Measurements from ENCODE around the gene HFE. TPM values are rescaled to one million over a fixed set of nuclear protein-coding genes. Genes with fewer than 3 reads are reported as not detected.
A peak's percentile ranks its signal among the peaks of the same experiment; 100 is the strongest.

The HFE gene
- total and polyA plus RNA-seq, 2 of the 13 experiments (the other 11 are each of a cell fraction or from before 2014, with no cell fraction given), result 3.7 to 6.3 TPM

DNA sequence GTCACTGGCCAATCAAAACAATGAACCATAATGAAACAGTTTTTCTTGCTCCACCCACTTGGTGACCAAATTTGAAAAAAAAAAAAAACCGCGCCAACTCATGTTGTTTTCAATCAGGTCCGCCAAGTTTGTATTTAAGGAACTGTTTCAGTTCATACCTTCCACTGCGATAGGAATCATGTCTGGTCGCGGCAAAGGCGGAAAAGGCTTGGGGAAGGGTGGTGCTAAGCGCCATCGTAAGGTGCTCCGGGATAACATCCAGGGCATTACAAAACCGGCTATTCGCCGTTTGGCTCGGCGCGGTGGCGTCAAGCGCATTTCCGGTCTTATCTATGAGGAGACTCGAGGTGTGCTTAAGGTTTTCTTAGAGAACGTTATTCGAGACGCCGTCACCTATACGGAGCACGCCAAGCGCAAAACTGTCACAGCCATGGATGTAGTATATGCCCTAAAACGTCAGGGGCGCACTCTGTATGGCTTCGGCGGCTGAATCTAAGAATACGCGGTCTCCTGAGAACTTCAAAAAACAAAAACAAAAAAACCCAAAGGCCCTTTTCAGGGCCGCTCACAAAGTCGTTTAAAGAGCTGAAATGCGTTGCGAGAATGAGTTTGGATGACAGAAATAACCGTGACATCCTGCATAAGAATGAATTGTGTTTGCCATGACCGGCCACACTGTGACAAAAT, 16.7 kb downstream of the HFE start (continued):
- TF ChIP-seq CEBPB (IDR thresholded peaks at IDR 0.05; ENCODE audit: borderline replicate concordance, low read depth, low read length) (no peak; the same call in 1 of the 2 replicates), ZNF10 (CRISPR knock-in tag; IDR thresholded peaks at IDR 0.05; ENCODE audit: borderline replicate concordance, low read depth) (no peak), MIER2 (CRISPR knock-in tag; IDR thresholded peaks at IDR 0.05) (peak; percentile 79; the same call in 1 of the 2 replicates), KDM2A (CRISPR knock-in tag; IDR thresholded peaks at IDR 0.05; ENCODE audit: borderline replicate concordance, low read depth) (peak; percentile 94), BORCS8-MEF2B (CRISPR knock-in tag; IDR thresholded peaks at IDR 0.05) (peak; percentile 97), ARID2 (CRISPR knock-in tag; IDR thresholded peaks at IDR 0.05; ENCODE audit: borderline replicate concordance) (peak; percentile 92; the same call in 1 of the 2 replicates), XBP1 (CRISPR knock-in tag; IDR thresholded peaks at IDR 0.05) (0 out of 2 replicates have a peak, but pooled peaks have one; percentile 70), KLF15 (CRISPR knock-in tag; IDR thresholded peaks at IDR 0.05; ENCODE audit: borderline replicate concordance) (peak; percentile 89), ZNF282 (IDR thresholded peaks at IDR 0.05; ENCODE audit: partially characterized antibody) (no peak), PAF1 (CRISPR knock-in tag; IDR thresholded peaks at IDR 0.05) (peak; percentile 86; the same call in 1 of the 2 replicates), SETDB1 (CRISPR knock-in tag; IDR thresholded peaks at IDR 0.05; ENCODE audit: borderline replicate concordance) (no peak), ELF4 (CRISPR knock-in tag; IDR thresholded peaks at IDR 0.05; ENCODE audit: borderline replicate concordance) (peak; percentile 85; the same call in 1 of the 2 replicates), ZNF451 (CRISPR knock-in tag; IDR thresholded peaks at IDR 0.05) (no peak), ZNF557 (CRISPR knock-in tag; IDR thresholded peaks at IDR 0.05) (peak; percentile 94), ZNF296 (CRISPR knock-in tag; conservative IDR thresholded peaks at IDR 0.05) (no peak; the same call in 1 of the 2 replicates), SOX13 (IDR thresholded peaks at IDR 0.05) (peak; percentile 76), SOX13 (CRISPR knock-in tag; conservative IDR thresholded peaks at IDR 0.05 in 1 of 2, IDR thresholded peaks at IDR 0.05 in 1 of 2) (peak in 1 of 2 experiments; percentile 75; a peak in 2 of 4 replicates), ZFY (CRISPR knock-in tag; IDR thresholded peaks at IDR 0.05) (peak; percentile 34; the same call in 1 of the 2 replicates), CREM (IDR thresholded peaks at IDR 0.05) (peak; percentile 78), CREM (CRISPR knock-in tag; IDR thresholded peaks at IDR 0.05) (no peak), AKAP8 (CRISPR knock-in tag; IDR thresholded peaks at IDR 0.05) (no peak)
- TF ChIP-seq, protein P1, sequence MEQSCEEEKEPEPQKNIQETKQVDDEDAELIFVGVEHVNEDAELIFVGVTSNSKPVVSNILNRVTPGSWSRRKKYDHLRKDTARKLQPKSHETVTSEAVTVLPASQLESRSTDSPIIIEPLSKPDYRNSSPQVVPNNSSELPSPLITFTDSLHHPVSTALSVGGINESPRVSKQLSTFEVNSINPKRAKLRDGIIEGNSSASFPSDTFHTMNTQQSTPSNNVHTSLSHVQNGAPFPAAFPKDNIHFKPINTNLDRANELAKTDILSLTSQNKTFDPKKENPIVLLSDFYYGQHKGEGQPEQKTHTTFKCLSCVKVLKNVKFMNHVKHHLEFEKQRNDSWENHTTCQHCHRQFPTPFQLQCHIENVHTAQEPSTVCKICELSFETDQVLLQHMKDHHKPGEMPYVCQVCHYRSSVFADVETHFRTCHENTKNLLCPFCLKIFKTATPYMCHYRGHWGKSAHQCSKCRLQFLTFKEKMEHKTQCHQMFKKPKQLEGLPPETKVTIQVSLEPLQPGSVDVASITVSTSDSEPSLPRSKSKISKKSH (CRISPR knock-in tag; IDR thresholded peaks at IDR 0.05; ENCODE audit: borderline replicate concordance), result peak; percentile 82; the same call in 1 of the 2 replicates
- TF ChIP-seq, protein P2, sequence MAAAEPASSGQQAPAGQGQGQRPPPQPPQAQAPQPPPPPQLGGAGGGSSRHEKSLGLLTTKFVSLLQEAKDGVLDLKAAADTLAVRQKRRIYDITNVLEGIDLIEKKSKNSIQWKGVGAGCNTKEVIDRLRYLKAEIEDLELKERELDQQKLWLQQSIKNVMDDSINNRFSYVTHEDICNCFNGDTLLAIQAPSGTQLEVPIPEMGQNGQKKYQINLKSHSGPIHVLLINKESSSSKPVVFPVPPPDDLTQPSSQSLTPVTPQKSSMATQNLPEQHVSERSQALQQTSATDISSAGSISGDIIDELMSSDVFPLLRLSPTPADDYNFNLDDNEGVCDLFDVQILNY (CRISPR knock-in tag; conservative IDR thresholded peaks at IDR 0.05), result peak; percentile 87; the same call in 1 of the 2 replicates
- TF ChIP-seq, protein P3, sequence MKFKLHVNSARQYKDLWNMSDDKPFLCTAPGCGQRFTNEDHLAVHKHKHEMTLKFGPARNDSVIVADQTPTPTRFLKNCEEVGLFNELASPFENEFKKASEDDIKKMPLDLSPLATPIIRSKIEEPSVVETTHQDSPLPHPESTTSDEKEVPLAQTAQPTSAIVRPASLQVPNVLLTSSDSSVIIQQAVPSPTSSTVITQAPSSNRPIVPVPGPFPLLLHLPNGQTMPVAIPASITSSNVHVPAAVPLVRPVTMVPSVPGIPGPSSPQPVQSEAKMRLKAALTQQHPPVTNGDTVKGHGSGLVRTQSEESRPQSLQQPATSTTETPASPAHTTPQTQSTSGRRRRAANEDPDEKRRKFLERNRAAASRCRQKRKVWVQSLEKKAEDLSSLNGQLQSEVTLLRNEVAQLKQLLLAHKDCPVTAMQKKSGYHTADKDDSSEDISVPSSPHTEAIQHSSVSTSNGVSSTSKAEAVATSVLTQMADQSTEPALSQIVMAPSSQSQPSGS (CRISPR knock-in tag; IDR thresholded peaks at IDR 0.05), result peak; percentile 90
